Measurements from ENCODE around the gene TMPRSS11A. TPM values are rescaled to one million over a fixed set of nuclear protein-coding genes. Genes with fewer than 3 reads are reported as not detected.

The TMPRSS11A gene
- not detected in 2 replicates for total RNA-seq (2014; rRNA removed; shearing (Covaris generic))
- total RNA-seq (2022) = not detected in 2 replicates
- Bru-seq, nascent RNA = not detected
- not detected for BruChase-seq, experiment 1, labeled RNA remaining after a 6-hour chase
- BruChase-seq, experiment 2, labeled RNA remaining after a 2-hour chase = not detected
- long read RNA-seq = 0 reads

GRCh38 chr4:67963356-67963755 is at the start of gene TMPRSS11A:
Gene TMPRSS11A, minus strand, starts transcription at chr4:67963493. Its CDS starts 100 bp downstream, at chr4:67963393.
- CTCF ChIA-PET (ENCODE audit: unreplicated experiment) = no interaction called here
- no peak within 1 kb of the TSS for H3K27ac ChIP-seq (ENCODE audit: low read depth, low read length, poor library complexity, severe bottlenecking)
- no peaks in the 10 kb centered on the region for H3K4me1 ChIP-seq (ENCODE audit: insufficient read depth, low read length, poor library complexity, severe bottlenecking)
- no TSS peak for BruUV-seq (replicated peaks)
- no peaks in the 10 kb centered on the region for H3K36me3 ChIP-seq (ENCODE audit: insufficient read depth, low read length)
- H3K9me3 ChIP-seq (ENCODE audit: low read length) = no peaks in the 10 kb centered on the region
- H3K4me3 ChIP-seq (ENCODE audit: low read depth, low read length, poor library complexity, severe bottlenecking) = no peak within 1 kb of the TSS
- POLR2A ChIA-PET = no interaction called here
- no peak within 1 kb of the TSS for H2AFZ ChIP-seq (ENCODE audit: low read length)
- no peak within 1 kb of the TSS for H3K4me2 ChIP-seq (ENCODE audit: low read length)
- no peak for DNase-seq (ENCODE audit: low spot score)
- TF ChIP-seq EZH2phosphoT487 (IDR thresholded peaks at IDR 0.05; ENCODE audit: borderline replicate concordance, low read depth, low read length) = no peak
- TF ChIP-seq, protein P1, sequence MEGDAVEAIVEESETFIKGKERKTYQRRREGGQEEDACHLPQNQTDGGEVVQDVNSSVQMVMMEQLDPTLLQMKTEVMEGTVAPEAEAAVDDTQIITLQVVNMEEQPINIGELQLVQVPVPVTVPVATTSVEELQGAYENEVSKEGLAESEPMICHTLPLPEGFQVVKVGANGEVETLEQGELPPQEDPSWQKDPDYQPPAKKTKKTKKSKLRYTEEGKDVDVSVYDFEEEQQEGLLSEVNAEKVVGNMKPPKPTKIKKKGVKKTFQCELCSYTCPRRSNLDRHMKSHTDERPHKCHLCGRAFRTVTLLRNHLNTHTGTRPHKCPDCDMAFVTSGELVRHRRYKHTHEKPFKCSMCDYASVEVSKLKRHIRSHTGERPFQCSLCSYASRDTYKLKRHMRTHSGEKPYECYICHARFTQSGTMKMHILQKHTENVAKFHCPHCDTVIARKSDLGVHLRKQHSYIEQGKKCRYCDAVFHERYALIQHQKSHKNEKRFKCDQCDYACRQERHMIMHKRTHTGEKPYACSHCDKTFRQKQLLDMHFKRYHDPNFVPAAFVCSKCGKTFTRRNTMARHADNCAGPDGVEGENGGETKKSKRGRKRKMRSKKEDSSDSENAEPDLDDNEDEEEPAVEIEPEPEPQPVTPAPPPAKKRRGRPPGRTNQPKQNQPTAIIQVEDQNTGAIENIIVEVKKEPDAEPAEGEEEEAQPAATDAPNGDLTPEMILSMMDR (conservative IDR thresholded peaks at IDR 0.05; ENCODE audit: low read length) = no peak
- intact Hi-C loops (cut with micrococcal nuclease; ENCODE audit: unreplicated experiment) = no loop called here
- H3K79me2 ChIP-seq (ENCODE audit: insufficient read depth, low read depth, low read length) = no peaks in the 10 kb centered on the region
- no peaks in the 10 kb centered on the region for H4K20me1 ChIP-seq (ENCODE audit: insufficient read depth, low read length)
- H3K9me2 ChIP-seq (ENCODE audit: insufficient read depth, low read length) = no peaks in the 10 kb centered on the region

DNA sequence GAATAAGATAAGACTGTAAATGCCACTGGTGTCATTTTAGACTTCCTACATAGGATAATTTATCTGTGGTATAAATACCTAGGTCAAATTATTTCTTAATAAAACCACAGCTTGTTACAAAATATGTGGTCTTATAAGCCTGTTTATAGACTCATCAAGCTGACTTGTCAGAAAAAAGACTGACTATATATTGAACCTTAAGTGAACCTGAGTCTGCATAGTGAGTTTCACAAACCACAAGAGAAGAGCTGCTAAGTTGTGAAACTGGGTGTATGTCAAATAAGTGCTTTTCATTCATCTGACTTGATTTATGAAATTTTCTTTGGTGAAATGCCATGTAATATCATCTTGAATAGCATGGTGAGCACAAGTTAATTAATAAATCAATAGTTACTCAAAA is 48.4 kb upstream of the TMPRSS11A start:
- no peak for TF ChIP-seq EZH2phosphoT487 (IDR thresholded peaks at IDR 0.05; ENCODE audit: borderline replicate concordance, low read depth, low read length)
- TF ChIP-seq, protein P1 (conservative IDR thresholded peaks at IDR 0.05; ENCODE audit: low read length) = no peak
- Histone ChIP-seq H3K4me2 (ENCODE audit: low read length) (no peak overlapping the region), H3K9me2 (ENCODE audit: insufficient read depth, low read length) (no peaks in the 10 kb centered on the region), H3K36me3 (ENCODE audit: insufficient read depth, low read length) (no peaks in the 10 kb centered on the region), H3K4me1 (ENCODE audit: insufficient read depth, low read length, poor library complexity, severe bottlenecking) (no peaks in the 10 kb centered on the region), H4K20me1 (ENCODE audit: insufficient read depth, low read length) (no peaks in the 10 kb centered on the region), H3K79me2 (ENCODE audit: insufficient read depth, low read depth, low read length) (no peaks in the 10 kb centered on the region), H3K27ac (ENCODE audit: low read depth, low read length, poor library complexity, severe bottlenecking) (no peak overlapping the region), H2AFZ (ENCODE audit: low read length) (no peak overlapping the region), H3K9me3 (ENCODE audit: low read length) (no peaks in the 10 kb centered on the region), H3K4me3 (ENCODE audit: low read depth, low read length, poor library complexity, severe bottlenecking) (no peak overlapping the region)
- BruUV-seq (replicated peaks) = no TSS peak
- DNase-seq (ENCODE audit: low spot score) = no peak
- ChIA-PET CTCF (ENCODE audit: unreplicated experiment) (no interaction called here), POLR2A (no interaction called here)
- intact Hi-C loops (cut with micrococcal nuclease; ENCODE audit: unreplicated experiment) = no loop called here

DNA sequence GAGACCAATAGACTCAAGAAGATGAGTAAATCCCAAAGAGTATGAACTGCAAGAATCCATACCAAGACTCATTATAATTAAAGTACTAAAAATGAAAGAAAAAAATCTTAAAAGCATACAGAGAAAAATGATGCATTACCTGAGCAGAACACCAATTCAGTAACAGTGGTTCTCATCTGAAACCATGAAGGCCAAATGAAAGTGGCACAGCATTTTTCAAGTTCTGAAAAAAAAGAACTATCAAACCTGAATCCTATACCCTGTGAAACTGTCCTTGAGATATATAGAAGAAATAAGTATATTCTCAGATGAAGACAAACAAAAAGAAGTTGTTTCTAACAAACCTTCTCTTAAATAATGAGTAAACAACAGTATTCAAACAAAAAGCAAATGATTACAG is 39.6 kb upstream of the TMPRSS11A start:
- intact Hi-C loops (cut with micrococcal nuclease; ENCODE audit: unreplicated experiment) = no loop called here
- H3K4me2 ChIP-seq (ENCODE audit: low read length) = no peak overlapping the region
- no peak overlapping the region for H3K27ac ChIP-seq (ENCODE audit: low read depth, low read length, poor library complexity, severe bottlenecking)
- H2AFZ ChIP-seq (ENCODE audit: low read length) = no peak overlapping the region
- no TSS peak for BruUV-seq (replicated peaks)
- no peaks in the 10 kb centered on the region for H4K20me1 ChIP-seq (ENCODE audit: insufficient read depth, low read length)
- POLR2A ChIA-PET = interaction anchor here (0.6 to 1.1 kb wide), 2 partner anchors 16 to 87 kb away, joined by 3 read pairs; no protein-coding TSS in a partner anchor
- no peaks in the 10 kb centered on the region for H3K9me3 ChIP-seq (ENCODE audit: low read length)
- no peak overlapping the region for H3K4me3 ChIP-seq (ENCODE audit: low read depth, low read length, poor library complexity, severe bottlenecking)
- DNase-seq (ENCODE audit: low spot score) = no peak
- CTCF ChIA-PET (ENCODE audit: unreplicated experiment) = no interaction called here
- no peaks in the 10 kb centered on the region; the same call in 1 of the 2 replicates for H3K79me2 ChIP-seq (ENCODE audit: insufficient read depth, low read depth, low read length)
- H3K4me1 ChIP-seq (ENCODE audit: insufficient read depth, low read length, poor library complexity, severe bottlenecking) = no peaks in the 10 kb centered on the region
- TF ChIP-seq EZH2phosphoT487 (IDR thresholded peaks at IDR 0.05; ENCODE audit: borderline replicate concordance, low read depth, low read length) = no peak
- TF ChIP-seq, protein P1 (conservative IDR thresholded peaks at IDR 0.05; ENCODE audit: low read length) = no peak
- H3K9me2 ChIP-seq (ENCODE audit: insufficient read depth, low read length) = no peaks in the 10 kb centered on the region
- H3K36me3 ChIP-seq (ENCODE audit: insufficient read depth, low read length) = no peaks in the 10 kb centered on the region

Measured in OCI-LY7 (cell line).